Stimulated activated CD8-positive, alpha-beta memory T cell treated with anti-CD3 and anti-CD28 coated beads, Interleukin-4, amount 100 ng/mL, for 4 hours (primary cell): ENCODE results near the gene CNOT3.

Source experiments
- DNase-seq, 2 donors: peaks; one replicate each; pipeline ENCODE4 v3.0.0-alpha.2; 2020; ENCODE audit warnings: low read depth in 2 of 2, low spot score in 1 of 2

Gene CNOT3

GRCh38 chr19:54121259-54121658, 16.3 kb upstream of the CNOT3 start:
- no peak for DNase-seq

GRCh38 chr19:54123682-54124081, 13.9 kb upstream of the CNOT3 start:
- DNase-seq, result no peak

- DNase-seq, result no peak
Observed at GRCh38 chr19:54124393-54124792, 13.2 kb upstream of the CNOT3 start.

GRCh38 chr19:54125713-54126112, 11.8 kb upstream of the CNOT3 start:
- DNase-seq, result no peak

GRCh38 chr19:54127688-54128440, 9.7 kb upstream of the CNOT3 start:
- no peak for DNase-seq

GRCh38 chr19:54128441-54128725, 9.2 kb upstream of the CNOT3 start:
- no peak for DNase-seq

GRCh38 chr19:54128796-54129616, 8.6 kb upstream of the CNOT3 start:
- DNase-seq, result no peak

- no peak for DNase-seq
Observed at GRCh38 chr19:54129617-54129996, 8.0 kb upstream of the CNOT3 start.

GRCh38 chr19:54133312-54133956, 4.1 kb upstream of the CNOT3 start:
- DNase-seq, result no peak

GRCh38 chr19:54133957-54134590, 3.5 kb upstream of the CNOT3 start:
- no peak for DNase-seq

GRCh38 chr19:54136086-54136863, 1.3 kb upstream of the CNOT3 start:
- no peak for DNase-seq

- peak; percentile 95 to 99 for DNase-seq
Observed at GRCh38 chr19:54136864-54137698, 481 bp upstream of the CNOT3 start.

GRCh38 chr19:54138489-54139256, 1.1 kb downstream of the CNOT3 start:
- DNase-seq, result no peak

- no peak for DNase-seq
Observed at GRCh38 chr19:54141356-54141755, 3.8 kb downstream of the CNOT3 start.

GRCh38 chr19:54142166-54142780, 4.7 kb downstream of the CNOT3 start:
- no peak for DNase-seq

GRCh38 chr19:54145541-54146158, 8.1 kb downstream of the CNOT3 start:
- DNase-seq, result no peak

- no peak for DNase-seq
Observed at GRCh38 chr19:54147676-54148075, 10.1 kb downstream of the CNOT3 start.

- DNase-seq, result no peak
Observed at GRCh38 chr19:54148158-54148557, 10.6 kb downstream of the CNOT3 start.
